NCI-H1417 (cell line): ENCODE results near the gene SKAP2.

Source experiments
- DNase-seq, 3 experiments: peaks; one replicate each; lab custom pipeline; 2025; lab: John Stamatoyannopoulos, UW

SKAP2 gene

DNA sequence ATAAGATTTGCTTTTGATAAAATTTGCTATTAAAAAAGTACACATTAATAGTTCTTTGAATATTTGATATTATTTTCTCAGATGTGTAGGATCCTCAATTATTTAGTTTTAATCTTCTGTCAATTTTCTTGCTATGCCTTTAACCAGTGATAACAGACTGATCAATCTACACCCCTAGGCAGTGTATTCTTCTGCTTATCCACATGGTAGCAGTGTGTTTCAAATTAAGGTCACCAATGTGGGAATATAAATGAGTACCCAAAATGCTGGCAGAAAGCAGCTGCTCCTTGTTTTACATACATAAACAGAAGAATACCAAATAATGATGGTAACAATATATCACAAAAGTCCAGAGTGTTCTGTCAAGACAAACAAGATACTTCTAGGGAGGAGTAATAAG is 87.0 kb downstream of the SKAP2 start:
- peak in 2 of 3 experiments; percentile 5 to 61 for DNase-seq

GRCh38 chr7:26760501-26760900 is 103.9 kb downstream of the SKAP2 start:
- DNase-seq, result no peak

- no peak for DNase-seq
These were observed 105.3 kb downstream of the SKAP2 start for GRCh38 chr7:26759108-26759507.

DNA sequence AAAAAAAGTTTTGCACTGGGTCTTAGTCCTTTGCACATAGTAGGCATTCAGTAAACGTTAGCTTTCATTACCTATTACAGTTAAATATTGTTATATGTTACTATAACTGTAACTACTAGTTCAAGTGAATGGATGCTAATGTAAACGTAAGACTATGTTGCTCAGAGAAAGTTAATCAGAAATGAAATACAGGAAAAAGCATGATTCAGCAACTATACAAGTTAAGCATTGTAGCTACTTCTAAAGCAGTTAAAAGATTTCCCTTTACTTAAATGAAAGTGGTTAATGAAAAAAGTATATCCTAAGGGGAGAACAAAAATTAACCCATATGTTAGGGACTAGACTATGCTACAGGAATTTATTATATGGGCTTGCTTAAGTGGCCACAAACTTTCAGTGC is 121.2 kb downstream of the SKAP2 start:
- DNase-seq, result no peak

- DNase-seq, result no peak
These were observed 128.3 kb downstream of the SKAP2 start for GRCh38 chr7:26735976-26736600.

DNA sequence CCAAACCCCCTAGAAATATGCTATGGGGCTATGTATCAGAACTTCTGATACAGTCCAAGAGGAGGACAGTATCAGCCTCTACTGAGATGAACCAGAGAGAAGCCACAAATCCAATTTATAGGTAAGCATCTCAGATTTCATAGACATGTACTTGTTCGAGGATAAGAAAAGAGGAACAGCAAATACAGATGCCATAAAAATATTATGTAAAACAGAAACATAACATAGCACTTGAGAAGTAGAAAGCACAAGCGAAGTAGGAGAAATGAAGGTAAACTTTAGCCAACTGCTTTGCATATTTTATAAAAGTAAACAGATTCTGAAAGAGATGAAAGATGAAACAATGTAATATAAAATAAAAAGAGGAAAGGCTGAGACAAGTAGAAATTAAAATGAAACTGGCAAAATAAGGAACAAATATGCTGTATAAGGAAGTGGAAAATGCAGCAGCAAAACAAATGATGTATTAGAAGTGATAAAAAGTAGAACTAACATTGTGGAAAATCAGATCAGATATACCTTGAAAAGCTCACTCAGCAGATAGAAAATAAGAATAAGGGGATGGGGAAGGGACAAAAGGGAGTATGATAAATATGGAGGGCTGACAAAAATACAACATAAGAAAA is 135.1 kb downstream of the SKAP2 start:
- no peak for DNase-seq

GRCh38 chr7:26726051-26726450 is 138.3 kb downstream of the SKAP2 start:
- no peak for DNase-seq

- DNase-seq, result no peak
These were observed 139.6 kb downstream of the SKAP2 start for GRCh38 chr7:26724795-26725194.

DNA sequence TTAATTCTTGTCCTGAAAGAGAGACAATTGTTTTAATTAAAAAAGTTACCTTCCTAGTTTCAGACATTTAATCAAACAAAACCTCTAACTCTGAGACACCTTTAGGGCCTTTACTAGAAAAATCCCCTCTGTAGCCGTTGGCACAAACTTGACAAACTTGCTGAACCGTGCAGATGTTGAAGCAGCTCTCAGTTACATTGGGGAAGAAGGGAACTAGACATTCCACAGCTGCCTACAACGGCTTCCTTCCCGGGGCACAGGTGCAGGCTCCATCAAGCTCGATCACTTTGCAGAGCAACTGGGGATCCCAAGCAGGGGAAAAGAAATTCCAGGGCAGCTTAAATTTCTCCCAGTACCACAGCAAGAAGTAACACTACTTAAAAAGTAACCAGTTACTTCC is 141.3 kb downstream of the SKAP2 start:
- no peak for DNase-seq

DNA sequence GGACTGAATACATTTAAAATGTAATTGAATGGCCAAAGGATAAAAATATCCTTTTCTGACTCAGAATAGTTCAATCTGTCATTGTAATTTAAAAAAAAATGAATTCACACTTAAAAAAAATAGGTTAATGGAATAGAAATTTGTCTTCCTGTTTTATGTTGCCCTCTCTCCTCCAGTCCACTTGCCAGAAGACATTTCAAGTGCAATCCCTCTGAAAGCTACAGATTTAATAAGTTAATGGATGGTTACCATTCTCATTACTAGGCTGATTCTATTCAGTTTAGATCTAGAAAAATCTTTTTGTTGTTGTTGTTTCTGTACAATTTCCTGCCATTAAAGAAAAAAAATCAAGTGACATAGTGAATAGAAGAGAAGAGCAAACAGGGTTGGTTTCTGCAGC is 142.9 kb downstream of the SKAP2 start:
- DNase-seq, result peak in 1 of 3 experiments; percentile 31

DNA sequence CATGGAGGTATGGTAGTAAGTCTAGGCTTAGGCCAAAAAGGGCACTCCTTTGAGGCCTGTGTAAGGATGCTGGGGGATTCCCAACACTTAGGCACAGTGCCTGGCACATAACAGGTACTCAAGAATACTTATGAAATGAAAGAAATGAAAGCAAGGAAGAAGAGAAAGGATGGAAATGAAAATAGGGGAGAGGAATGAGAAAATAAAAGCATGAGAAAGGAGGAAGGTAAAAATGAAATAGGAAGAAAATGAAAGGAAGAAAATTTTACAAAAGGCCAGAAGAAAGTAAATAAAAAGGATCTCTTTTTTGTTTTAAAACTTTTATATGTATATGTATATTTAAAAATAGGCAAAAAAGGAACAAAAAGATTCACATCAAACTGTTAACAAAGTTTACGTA is 146.3 kb downstream of the SKAP2 start:
- DNase-seq, result no peak

- DNase-seq, result no peak
These were observed 150.0 kb downstream of the SKAP2 start for GRCh38 chr7:26714438-26714837.

GRCh38 chr7:26714006-26714405 is 150.4 kb downstream of the SKAP2 start:
- no peak for DNase-seq

- DNase-seq, result no peak
These were observed 155.0 kb downstream of the SKAP2 start for GRCh38 chr7:26709210-26709990.

DNA sequence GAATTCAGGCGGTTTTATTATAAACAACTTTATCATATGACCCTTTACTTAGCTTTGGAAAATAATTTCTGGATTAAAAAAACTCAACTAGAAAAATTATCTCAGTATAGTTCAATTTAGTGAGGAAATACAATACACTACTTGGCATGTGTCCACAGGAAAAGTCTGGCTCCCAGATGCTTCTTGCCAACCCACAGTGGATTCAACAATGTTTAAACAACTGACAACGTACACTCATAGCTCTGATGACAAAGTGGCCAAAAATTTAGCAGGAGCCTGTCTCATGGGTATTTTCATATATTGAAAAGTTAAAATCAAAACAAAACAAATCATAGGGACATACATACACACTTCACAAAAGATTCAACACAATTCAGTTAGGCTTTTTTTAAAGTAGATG is 158.8 kb downstream of the SKAP2 start:
- DNase-seq, result peak in 1 of 3 experiments; percentile 44

DNA sequence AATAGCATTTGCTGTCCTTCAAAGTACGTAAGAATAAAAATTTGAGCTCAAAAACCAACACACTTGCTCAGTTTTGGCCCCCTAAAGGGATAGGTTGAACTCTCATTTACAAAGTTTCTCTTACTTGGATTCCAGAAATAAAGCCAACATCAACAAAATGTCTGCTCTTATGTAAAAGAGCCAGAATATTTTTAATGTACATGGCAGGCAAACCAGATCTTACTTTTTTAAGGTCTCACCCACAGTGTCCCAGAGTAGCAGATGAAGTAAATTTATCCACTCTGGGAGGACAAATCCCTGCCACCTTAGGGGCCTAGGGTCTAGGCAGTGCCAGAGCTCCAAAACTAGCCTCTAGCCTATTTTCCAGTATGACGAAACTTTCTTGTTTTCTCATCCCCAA is 159.6 kb downstream of the SKAP2 start:
- no peak for DNase-seq

GRCh38 chr7:26704036-26704435 is 160.4 kb downstream of the SKAP2 start:
- DNase-seq, result no peak

GRCh38 chr7:26700893-26701292 is 163.5 kb downstream of the SKAP2 start:
- no peak for DNase-seq

DNA sequence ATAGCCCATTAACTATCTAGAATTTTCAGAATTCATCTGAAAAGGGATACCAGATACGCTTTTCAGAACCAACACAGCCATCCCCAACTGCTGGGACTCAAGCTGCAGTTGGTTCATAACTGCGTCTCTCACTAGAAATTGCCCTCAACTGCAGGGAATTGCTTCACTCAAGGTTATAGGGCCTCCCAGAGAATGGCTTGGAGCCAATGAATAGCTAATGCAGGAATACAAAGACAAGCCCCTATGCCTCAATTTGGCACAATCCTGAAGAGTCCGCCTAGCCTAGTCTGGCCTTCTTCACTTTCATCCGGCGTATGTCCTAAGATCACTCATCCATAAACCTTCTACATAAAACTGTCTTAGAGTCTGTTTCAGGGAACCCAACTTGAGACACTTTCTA is 164.0 kb downstream of the SKAP2 start:
- DNase-seq, result no peak

DNA sequence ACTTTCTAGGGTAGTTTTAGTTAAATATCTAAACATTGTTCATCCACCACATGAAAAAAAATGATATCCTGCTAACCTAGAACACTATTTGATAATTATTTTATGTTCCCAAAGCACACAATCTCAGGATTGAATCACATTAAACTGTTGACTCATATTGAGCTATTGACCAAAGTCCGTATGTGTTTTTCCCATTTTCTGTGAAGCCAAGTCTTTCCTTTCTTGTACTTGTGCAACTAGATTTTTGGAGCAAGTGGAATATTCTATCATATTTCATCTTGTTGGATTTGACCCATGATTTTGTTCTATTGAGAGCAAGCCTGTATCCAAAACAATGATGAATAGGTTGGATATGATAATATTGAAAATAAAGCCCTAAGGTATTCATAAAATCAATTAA is 164.6 kb downstream of the SKAP2 start:
- no peak for DNase-seq

GRCh38 chr7:26698806-26699205 is 165.6 kb downstream of the SKAP2 start:
- no peak for DNase-seq

- DNase-seq, result no peak
These were observed 166.2 kb downstream of the SKAP2 start for GRCh38 chr7:26698194-26698593.

- no peak for DNase-seq
These were observed 167.4 kb downstream of the SKAP2 start for GRCh38 chr7:26696978-26697377.
